ENCODE results near the gene URI1.

Gene URI1

GRCh38 chr19:29999490-29999889, 57.5 kb downstream of the URI1 start:
- H3K4me3 Mint-ChIP-seq = no peak overlapping the region
- no peaks in the 10 kb centered on the region for H3K27me3 Mint-ChIP-seq
- peak overlapping the region in 1 of 2 donors; percentile 25 for H3K27ac Mint-ChIP-seq
- ATAC-seq (replicated peaks) (no peak), DNase-seq (no peak)
- H3K4me1 Mint-ChIP-seq (ENCODE audit: low read depth in 2 of 2) = peaks cover 27 to 68% of the 10 kb centered on the region in 2 donors
- H3K9me3 Mint-ChIP-seq = no peaks in the 10 kb centered on the region
- no peaks in the 10 kb centered on the region for H3K36me3 Mint-ChIP-seq (ENCODE audit: insufficient read depth)

- Mint-ChIP-seq H3K27me3 (no peaks in the 10 kb centered on the region), H3K4me1 (ENCODE audit: low read depth in 2 of 2) (peaks cover 32 to 75% of the 10 kb centered on the region in 2 donors), H3K4me3 (no peak overlapping the region), H3K9me3 (no peaks in the 10 kb centered on the region), H3K36me3 (ENCODE audit: insufficient read depth) (peaks cover 4% of the 10 kb centered on the region), H3K27ac (peak overlapping the region in 1 of 2 donors; percentile 38)
- ATAC-seq (replicated peaks) (no peak), DNase-seq (no peak)
These were observed 58.8 kb downstream of the URI1 start for GRCh38 chr19:30000862-30001261.

GRCh38 chr19:30001301-30001700, 59.3 kb downstream of the URI1 start:
- H3K4me1 Mint-ChIP-seq (ENCODE audit: low read depth in 2 of 2) = peaks cover 36 to 76% of the 10 kb centered on the region in 2 donors
- DNase-seq (no peak), ATAC-seq (replicated peaks) (no peak)
- H3K4me3 Mint-ChIP-seq = no peak overlapping the region
- no peaks in the 10 kb centered on the region for H3K27me3 Mint-ChIP-seq
- peak overlapping the region in 1 of 2 donors; percentile 38 for H3K27ac Mint-ChIP-seq
- H3K36me3 Mint-ChIP-seq (ENCODE audit: insufficient read depth) = peaks cover 8% of the 10 kb centered on the region
- H3K9me3 Mint-ChIP-seq = no peaks in the 10 kb centered on the region

DNA sequence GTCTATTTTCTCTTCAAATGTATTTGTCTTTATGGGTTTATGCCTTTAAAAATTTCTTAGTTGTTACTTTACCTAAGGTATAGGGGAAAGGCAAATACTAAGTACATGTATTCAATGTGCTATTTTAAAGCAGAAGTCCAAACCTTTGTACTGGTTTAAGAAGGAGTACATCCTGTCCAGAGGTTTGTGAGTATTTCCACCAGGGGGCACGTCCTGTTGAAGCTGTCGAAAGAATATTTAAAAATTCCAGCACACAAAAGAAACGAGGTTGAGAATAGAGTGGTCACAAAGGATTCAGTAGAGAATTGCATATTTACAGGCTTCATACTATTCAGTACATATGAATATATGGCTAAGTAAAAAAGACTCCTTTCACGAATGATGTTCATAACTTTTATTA, 59.8 kb downstream of the URI1 start:
- no peaks in the 10 kb centered on the region for H3K9me3 Mint-ChIP-seq
- no peaks in the 10 kb centered on the region for H3K27me3 Mint-ChIP-seq
- peaks cover 8% of the 10 kb centered on the region for H3K36me3 Mint-ChIP-seq (ENCODE audit: insufficient read depth)
- ATAC-seq (replicated peaks) = no peak
- no peak for DNase-seq
- peak overlapping the region in 1 of 2 donors; percentile 38 for H3K27ac Mint-ChIP-seq
- H3K4me3 Mint-ChIP-seq = no peak overlapping the region
- H3K4me1 Mint-ChIP-seq (ENCODE audit: low read depth in 2 of 2) = peaks cover 35 to 74% of the 10 kb centered on the region in 2 donors

- DNase-seq (no peak), ATAC-seq (replicated peaks) (no peak)
- H3K27ac Mint-ChIP-seq = no peak overlapping the region
- peaks cover 15% of the 10 kb centered on the region for H3K36me3 Mint-ChIP-seq (ENCODE audit: insufficient read depth)
- H3K27me3 Mint-ChIP-seq = no peaks in the 10 kb centered on the region
- H3K9me3 Mint-ChIP-seq = no peaks in the 10 kb centered on the region
- H3K4me3 Mint-ChIP-seq = no peak overlapping the region
- peaks cover 24 to 59% of the 10 kb centered on the region in 2 donors for H3K4me1 Mint-ChIP-seq (ENCODE audit: low read depth in 2 of 2)
These were observed 61.8 kb downstream of the URI1 start for GRCh38 chr19:30003866-30004265.

DNA sequence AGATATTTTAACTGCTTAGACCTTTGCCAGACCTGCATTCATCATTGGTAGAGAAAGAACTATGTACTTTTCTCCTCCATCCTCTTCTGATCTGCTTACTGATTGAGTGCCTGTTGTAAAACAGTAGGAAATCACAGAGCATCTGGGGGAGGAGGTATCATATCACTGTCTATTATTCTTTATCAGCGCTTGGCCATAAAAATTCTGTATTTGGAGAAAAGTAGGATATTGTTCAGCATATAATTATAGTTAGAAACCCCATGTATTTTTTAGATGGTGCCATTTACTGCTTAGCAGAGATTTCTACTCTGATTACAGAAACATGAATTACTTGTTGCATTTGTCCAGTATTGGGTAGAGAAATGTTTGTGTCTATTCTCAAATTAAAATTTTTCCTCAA, 62.4 kb downstream of the URI1 start:
- DNase-seq = no peak
- Mint-ChIP-seq H3K27ac (no peak overlapping the region), H3K27me3 (no peaks in the 10 kb centered on the region), H3K36me3 (ENCODE audit: insufficient read depth) (peaks cover 21% of the 10 kb centered on the region), H3K9me3 (no peaks in the 10 kb centered on the region), H3K4me3 (no peak overlapping the region), H3K4me1 (ENCODE audit: low read depth in 2 of 2) (peaks cover 24 to 55% of the 10 kb centered on the region in 2 donors)
- no peak for ATAC-seq (replicated peaks)

DNA sequence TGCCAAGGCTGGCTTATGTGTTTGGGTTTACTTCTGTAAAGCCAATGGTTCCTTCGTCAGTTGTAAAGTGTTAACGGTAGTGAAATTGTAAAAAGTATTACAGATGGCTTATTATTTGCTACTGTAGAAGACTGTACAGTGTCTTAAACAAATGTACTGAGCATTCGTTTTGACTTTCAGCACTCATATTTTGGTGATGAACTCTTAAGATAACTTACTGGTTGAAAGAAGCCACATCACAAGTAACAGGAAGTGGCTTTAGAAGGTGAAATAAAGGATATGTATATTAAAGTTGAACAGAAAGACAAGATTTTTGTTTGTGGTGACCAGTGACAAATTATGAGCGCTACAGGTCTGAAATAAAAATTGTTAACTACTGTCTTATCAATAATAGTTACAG, 64.2 kb downstream of the URI1 start:
- H3K4me1 Mint-ChIP-seq (ENCODE audit: low read depth in 2 of 2) = peaks cover 22 to 39% of the 10 kb centered on the region in 2 donors
- H3K27ac Mint-ChIP-seq = peak overlapping the region; percentile 73 to 87
- peak overlapping the region; percentile 61 to 65 for H3K4me3 Mint-ChIP-seq
- ATAC-seq (replicated peaks) (peak; percentile 74), DNase-seq (no peak)
- H3K9me3 Mint-ChIP-seq = no peaks in the 10 kb centered on the region
- no peaks in the 10 kb centered on the region for H3K27me3 Mint-ChIP-seq
- H3K36me3 Mint-ChIP-seq (ENCODE audit: insufficient read depth) = peaks cover 39% of the 10 kb centered on the region

- peaks cover 50% of the 10 kb centered on the region for H3K36me3 Mint-ChIP-seq (ENCODE audit: insufficient read depth)
- H3K4me1 Mint-ChIP-seq (ENCODE audit: low read depth in 2 of 2) = peaks cover 18 to 32% of the 10 kb centered on the region in 2 donors
- H3K27me3 Mint-ChIP-seq = no peaks in the 10 kb centered on the region
- ATAC-seq (replicated peaks) = no peak
- H3K4me3 Mint-ChIP-seq = no peak overlapping the region
- DNase-seq = no peak
- no peak overlapping the region for H3K27ac Mint-ChIP-seq
- no peaks in the 10 kb centered on the region for H3K9me3 Mint-ChIP-seq
These were observed 66.1 kb downstream of the URI1 start for GRCh38 chr19:30008169-30008568.

DNA sequence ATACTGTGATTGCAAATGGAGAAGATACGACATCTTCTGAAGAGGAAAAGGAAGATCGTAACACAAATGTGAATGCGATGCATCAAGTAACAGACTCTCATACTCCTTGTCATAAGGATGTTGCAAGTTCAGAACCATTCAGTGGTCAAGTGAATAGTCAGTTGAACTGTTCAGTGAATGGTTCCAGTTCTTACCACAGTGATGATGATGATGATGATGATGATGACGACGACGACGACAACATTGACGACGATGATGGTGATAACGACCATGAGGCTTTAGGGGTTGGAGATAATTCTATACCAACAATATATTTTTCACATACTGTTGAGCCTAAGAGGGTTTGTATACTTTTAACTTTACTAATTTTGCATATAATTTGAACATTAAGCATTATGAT, 67.0 kb downstream of the URI1 start:
- Mint-ChIP-seq H3K4me1 (ENCODE audit: low read depth in 2 of 2) (peaks cover 18 to 28% of the 10 kb centered on the region in 2 donors), H3K27me3 (no peaks in the 10 kb centered on the region), H3K36me3 (ENCODE audit: insufficient read depth) (peaks cover 58% of the 10 kb centered on the region), H3K27ac (peak overlapping the region; percentile 26 to 39), H3K4me3 (no peak overlapping the region), H3K9me3 (no peaks in the 10 kb centered on the region)
- DNase-seq = no peak
- no peak for ATAC-seq (replicated peaks)

DNA sequence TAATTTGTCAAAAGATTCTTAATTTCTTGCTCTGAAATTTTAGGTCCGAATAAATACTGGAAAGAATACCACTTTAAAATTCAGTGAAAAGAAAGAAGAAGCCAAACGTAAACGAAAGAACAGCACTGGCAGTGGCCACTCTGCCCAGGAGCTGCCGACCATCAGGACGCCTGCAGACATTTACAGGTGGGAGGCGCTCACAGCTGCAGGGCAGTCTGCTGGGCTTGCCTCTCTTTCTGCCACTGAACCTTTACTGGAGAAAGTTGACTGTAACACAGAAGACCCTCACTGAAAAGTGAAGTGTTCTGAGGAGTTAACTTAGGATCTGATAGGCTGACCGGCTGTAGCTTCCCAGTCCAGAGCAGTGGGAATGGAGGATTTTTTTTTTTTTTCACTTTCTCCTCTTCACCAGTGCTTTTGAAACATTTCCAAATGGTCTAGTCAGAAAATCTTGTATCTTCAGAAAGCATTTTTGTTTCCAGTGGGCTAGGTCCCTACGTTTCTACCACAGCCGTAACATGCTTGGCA, 69.1 kb downstream of the URI1 start:
- no peaks in the 10 kb centered on the region for H3K9me3 Mint-ChIP-seq
- no peaks in the 10 kb centered on the region for H3K27me3 Mint-ChIP-seq
- peaks cover 67% of the 10 kb centered on the region for H3K36me3 Mint-ChIP-seq (ENCODE audit: insufficient read depth)
- ATAC-seq (replicated peaks) (no peak), DNase-seq (no peak)
- peaks cover 9 to 11% of the 10 kb centered on the region in 2 donors for H3K4me1 Mint-ChIP-seq (ENCODE audit: low read depth in 2 of 2)
- no peak overlapping the region for H3K27ac Mint-ChIP-seq
- no peak overlapping the region for H3K4me3 Mint-ChIP-seq

DNA sequence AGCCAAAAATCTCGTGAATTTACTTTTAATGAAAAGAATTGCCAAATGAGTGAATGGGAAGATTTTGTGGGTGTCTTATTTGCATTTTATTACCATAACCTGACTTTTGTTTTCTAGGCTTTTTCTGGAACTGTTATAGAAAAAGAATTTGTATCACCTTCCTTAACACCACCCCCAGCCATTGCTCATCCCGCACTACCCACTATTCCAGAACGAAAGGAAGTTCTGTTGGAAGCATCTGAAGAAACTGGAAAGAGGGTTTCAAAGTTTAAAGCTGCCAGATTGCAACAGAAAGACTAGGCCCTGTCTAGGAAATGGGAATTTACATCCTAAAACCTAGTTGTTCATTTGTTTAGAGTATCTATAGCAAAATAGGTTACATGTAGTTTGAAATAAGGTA, 72.7 kb downstream of the URI1 start:
- no peak overlapping the region for H3K4me3 Mint-ChIP-seq
- H3K27ac Mint-ChIP-seq = no peak overlapping the region
- no peaks in the 10 kb centered on the region for H3K27me3 Mint-ChIP-seq
- peaks cover 56% of the 10 kb centered on the region for H3K36me3 Mint-ChIP-seq (ENCODE audit: insufficient read depth)
- ATAC-seq (replicated peaks) = no peak
- peaks cover 0 to 5% of the 10 kb centered on the region in 2 donors for H3K4me1 Mint-ChIP-seq (ENCODE audit: low read depth in 2 of 2)
- no peaks in the 10 kb centered on the region for H3K9me3 Mint-ChIP-seq
- DNase-seq = no peak

DNA sequence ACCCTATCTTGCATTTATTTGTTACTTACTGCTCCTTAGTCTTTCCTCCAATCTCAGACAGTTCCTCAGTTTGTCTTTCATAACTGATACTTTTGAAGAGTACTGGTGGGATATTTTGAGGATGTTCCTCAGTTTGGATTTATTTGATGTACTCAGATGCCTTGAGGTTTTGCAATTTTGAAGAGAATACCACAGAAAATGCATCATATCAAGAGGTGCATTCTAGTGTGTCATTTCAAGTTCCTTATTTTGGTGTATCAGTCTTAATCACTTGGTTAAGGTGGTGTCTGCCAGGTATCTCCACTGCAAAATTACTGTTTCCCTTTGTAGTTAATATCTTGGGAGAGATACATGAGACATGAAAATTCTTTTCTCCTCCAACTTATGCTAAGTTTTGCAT, 75.1 kb downstream of the URI1 start:
- Mint-ChIP-seq H3K27me3 (no peaks in the 10 kb centered on the region), H3K36me3 (ENCODE audit: insufficient read depth) (peaks cover 32% of the 10 kb centered on the region), H3K9me3 (no peaks in the 10 kb centered on the region), H3K4me3 (no peak overlapping the region), H3K27ac (peak overlapping the region in 1 of 2 donors; percentile 75), H3K4me1 (ENCODE audit: low read depth in 2 of 2) (peaks cover 4 to 8% of the 10 kb centered on the region in 2 donors)
- no peak for DNase-seq
- no peak for ATAC-seq (replicated peaks)

DNA sequence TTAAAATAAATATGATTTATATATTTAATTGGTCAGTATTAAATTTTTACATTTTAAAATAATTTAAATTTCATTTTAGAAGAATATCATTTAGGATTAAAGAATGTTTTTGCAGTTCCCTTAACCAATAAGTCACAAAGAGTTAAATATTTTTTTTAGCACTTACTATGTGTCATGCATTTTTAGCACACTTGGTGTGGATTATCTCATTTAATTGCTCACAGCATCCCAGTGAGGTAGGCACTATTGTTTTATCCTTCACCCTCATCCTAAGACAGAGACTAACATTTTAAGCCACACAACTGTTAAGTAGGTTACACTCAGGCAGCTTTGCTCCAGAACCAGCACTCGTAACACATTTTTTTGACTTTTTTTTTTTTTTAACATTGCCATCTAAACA, 78.2 kb downstream of the URI1 start:
- H3K36me3 Mint-ChIP-seq (ENCODE audit: insufficient read depth) = peaks cover 14% of the 10 kb centered on the region
- DNase-seq (no peak), ATAC-seq (replicated peaks) (no peak)
- H3K4me3 Mint-ChIP-seq = no peak overlapping the region
- H3K4me1 Mint-ChIP-seq (ENCODE audit: low read depth in 2 of 2) = peaks cover 6 to 14% of the 10 kb centered on the region in 2 donors
- H3K27me3 Mint-ChIP-seq = no peaks in the 10 kb centered on the region
- no peaks in the 10 kb centered on the region for H3K9me3 Mint-ChIP-seq
- H3K27ac Mint-ChIP-seq = no peak overlapping the region

DNA sequence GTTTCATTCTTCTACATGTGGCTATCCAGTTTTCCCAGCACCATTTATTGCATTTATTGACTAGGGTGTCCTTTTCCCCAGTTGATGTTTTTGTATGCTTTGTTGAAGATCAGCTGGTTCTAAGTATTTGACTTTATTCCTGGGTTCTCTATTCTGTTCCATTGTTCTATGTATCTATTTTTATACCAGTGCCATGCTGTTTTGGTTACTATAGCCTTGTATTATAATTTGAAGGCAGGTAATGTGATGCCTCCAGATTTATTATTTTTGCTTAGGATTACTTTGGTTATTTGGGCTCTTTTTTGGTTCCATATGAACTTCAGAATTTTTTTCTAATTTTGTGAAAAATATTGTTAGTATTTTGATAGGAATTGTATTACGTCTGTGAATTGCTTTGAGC, 80.6 kb downstream of the URI1 start:
- H3K4me3 Mint-ChIP-seq = no peak overlapping the region
- peaks cover 6% of the 10 kb centered on the region for H3K36me3 Mint-ChIP-seq (ENCODE audit: insufficient read depth)
- H3K27ac Mint-ChIP-seq = no peak overlapping the region
- H3K27me3 Mint-ChIP-seq = no peaks in the 10 kb centered on the region
- DNase-seq (no peak), ATAC-seq (replicated peaks) (no peak)
- no peaks in the 10 kb centered on the region for H3K9me3 Mint-ChIP-seq
- peaks cover 9 to 21% of the 10 kb centered on the region in 2 donors for H3K4me1 Mint-ChIP-seq (ENCODE audit: low read depth in 2 of 2)

GRCh38 chr19:30023330-30023729, 81.3 kb downstream of the URI1 start:
- ATAC-seq (replicated peaks) (no peak), DNase-seq (no peak)
- H3K27ac Mint-ChIP-seq = no peak overlapping the region
- peaks cover 9 to 22% of the 10 kb centered on the region in 2 donors for H3K4me1 Mint-ChIP-seq (ENCODE audit: low read depth in 2 of 2)
- H3K27me3 Mint-ChIP-seq = no peaks in the 10 kb centered on the region
- no peaks in the 10 kb centered on the region for H3K9me3 Mint-ChIP-seq
- H3K36me3 Mint-ChIP-seq (ENCODE audit: insufficient read depth) = peaks cover 8% of the 10 kb centered on the region
- no peak overlapping the region for H3K4me3 Mint-ChIP-seq
